Lung (tissue), 12 donors: Measurements from ENCODE around the gene PFDN4. TPM values are rescaled to one million over a fixed set of nuclear protein-coding genes. Genes with fewer than 3 reads are reported as not detected.

Experiments used
- ATAC-seq: fragments of 200-7000 bp; cut with Tn5 transposase; one replicate; pipeline ENCODE4 v1.9.1; 2020; ENCODE audit warnings: moderate number of reproducible peaks; ENCODE audit not compliant: insufficient read depth, low FRiP score
- DNase-seq, 3 donors: peaks; one replicate each; pipeline ENCODE4 v3.0.0-alpha.2; 2013 to 2017
- H3K27ac ChIP-seq, 2 donors: one replicate each; pipeline ENCODE4 v1.5.1; 2013; ENCODE audit warnings: mild to moderate bottlenecking in 2 of 2, moderate library complexity in 2 of 2, control low read depth in 1 of 2, inconsistent platforms in 1 of 2, low read depth in 1 of 2, low read length in 1 of 2
- H3K27me3 ChIP-seq, 3 donors: one replicate each; pipeline ENCODE4 v1.5.1; 2013; ENCODE audit warnings: low read length in 2 of 3; ENCODE audit not compliant: control insufficient read depth in 3 of 3, insufficient read depth in 3 of 3
- H3K36me3 ChIP-seq, 4 donors: one replicate each; pipeline ENCODE4 v1.5.1; 2013; ENCODE audit warnings: low read length in 4 of 4, mild to moderate bottlenecking in 1 of 4, moderate library complexity in 1 of 4; ENCODE audit not compliant: control insufficient read depth in 4 of 4, insufficient read depth in 4 of 4
- H3K4me1 ChIP-seq, 5 donors: one replicate each; pipeline ENCODE4 v1.5.1; 2013; ENCODE audit warnings: low read length in 5 of 5, mild to moderate bottlenecking in 2 of 5, moderate library complexity in 1 of 5; ENCODE audit not compliant: control insufficient read depth in 5 of 5, insufficient read depth in 5 of 5
- H3K4me3 ChIP-seq: one replicate; pipeline ENCODE4 v1.5.1; 2013; ENCODE audit warnings: mild to moderate bottlenecking, control low read depth, moderate library complexity
- H3K9ac ChIP-seq, 2 donors: one replicate each; pipeline ENCODE4 v1.5.1; 2013; ENCODE audit warnings: low read length in 2 of 2, control low read depth in 1 of 2; ENCODE audit not compliant: insufficient read depth in 1 of 2
- H3K9me3 ChIP-seq, 4 donors: one replicate each; pipeline ENCODE4 v1.5.1; 2013; ENCODE audit warnings: low read length in 3 of 4, mild to moderate bottlenecking in 1 of 4, moderate library complexity in 1 of 4; ENCODE audit not compliant: control insufficient read depth in 4 of 4, insufficient read depth in 3 of 4
- WGBS, 2 donors: extraction: QIAGEN DNeasy Blood & Tissue Kit; methylation state at CpG; one replicate each; pipeline ENCODE4 v1.1.7; 2013; 5-methylcytosine and 5-hydroxymethylcytosine counted together
- polyA plus RNA-seq, 2 donors: library from polyadenylated mRNA; stranded (reverse); fragments of 200-250 nt; gene quantifications; one replicate each; pipeline ENCODE4 v1.2.1, GENCODE V29; 2013
- total RNA-seq, 2 donors: library from RNA; depleted of rRNA in 1 of 2; stranded (reverse); fragments of >200 nt in 1 of 2; gene quantifications; one replicate each; pipeline ENCODE4 v1.2.1, GENCODE V29; 2014 to 2021
- TF ChIP-seq, protein P1 (sequence below): IDR thresholded peaks from 2 replicates; pipeline ENCODE4 v1.5.1; 2012; ENCODE audit warnings: mild to moderate bottlenecking; ENCODE audit errors: control extremely low read depth, extremely low read depth
- donor health status: control.
- donor health status: control.
- donor health status: Bipolar disorder and iron deficiency.
- donor health status: healthy.
- donor health status: DM: yes; HTN: yes; CAD: no.

The PFDN4 gene
- total and polyA plus RNA-seq, 4 donors, result 15.9 to 83.6 (median 43.4) TPM

DNA sequence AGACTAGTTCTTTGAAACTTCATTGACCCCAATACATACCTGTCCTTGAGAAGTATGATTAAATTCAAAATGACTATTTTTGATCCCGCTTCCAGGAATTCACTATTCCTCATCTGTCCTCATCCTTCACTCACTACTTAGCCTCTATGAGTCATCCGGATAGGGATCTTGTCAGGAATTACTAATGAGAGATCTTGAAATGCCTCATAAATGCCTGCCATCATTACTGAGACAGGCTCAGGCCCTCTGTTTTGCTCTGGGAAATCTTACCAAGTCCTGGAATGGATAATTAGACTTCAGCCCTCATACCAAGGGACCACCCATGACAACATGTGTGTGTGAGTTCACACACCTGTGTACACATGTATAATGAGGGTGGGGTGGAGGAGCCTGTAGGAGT lies 31.3 kb upstream of the PFDN4 start:
- ATAC-seq (no peak), DNase-seq (no peak)
- Histone ChIP-seq H3K4me1 (peaks cover 0 to 29% (median 10%) of the 10 kb centered on the region in 5 donors), H3K27ac (no peak overlapping the region), H3K36me3 (no peaks in the 10 kb centered on the region), H3K4me3 (no peak overlapping the region), H3K9ac (no peak overlapping the region), H3K27me3 (peaks cover 19 to 49% (median 43%) of the 10 kb centered on the region in 3 donors), H3K9me3 (no peaks in the 10 kb centered on the region)
- WGBS, 2 donors, result 83 to 92% methylated on average over 2 of the region's 2 CpGs
- TF ChIP-seq, protein P1, sequence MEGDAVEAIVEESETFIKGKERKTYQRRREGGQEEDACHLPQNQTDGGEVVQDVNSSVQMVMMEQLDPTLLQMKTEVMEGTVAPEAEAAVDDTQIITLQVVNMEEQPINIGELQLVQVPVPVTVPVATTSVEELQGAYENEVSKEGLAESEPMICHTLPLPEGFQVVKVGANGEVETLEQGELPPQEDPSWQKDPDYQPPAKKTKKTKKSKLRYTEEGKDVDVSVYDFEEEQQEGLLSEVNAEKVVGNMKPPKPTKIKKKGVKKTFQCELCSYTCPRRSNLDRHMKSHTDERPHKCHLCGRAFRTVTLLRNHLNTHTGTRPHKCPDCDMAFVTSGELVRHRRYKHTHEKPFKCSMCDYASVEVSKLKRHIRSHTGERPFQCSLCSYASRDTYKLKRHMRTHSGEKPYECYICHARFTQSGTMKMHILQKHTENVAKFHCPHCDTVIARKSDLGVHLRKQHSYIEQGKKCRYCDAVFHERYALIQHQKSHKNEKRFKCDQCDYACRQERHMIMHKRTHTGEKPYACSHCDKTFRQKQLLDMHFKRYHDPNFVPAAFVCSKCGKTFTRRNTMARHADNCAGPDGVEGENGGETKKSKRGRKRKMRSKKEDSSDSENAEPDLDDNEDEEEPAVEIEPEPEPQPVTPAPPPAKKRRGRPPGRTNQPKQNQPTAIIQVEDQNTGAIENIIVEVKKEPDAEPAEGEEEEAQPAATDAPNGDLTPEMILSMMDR, result no peak

DNA sequence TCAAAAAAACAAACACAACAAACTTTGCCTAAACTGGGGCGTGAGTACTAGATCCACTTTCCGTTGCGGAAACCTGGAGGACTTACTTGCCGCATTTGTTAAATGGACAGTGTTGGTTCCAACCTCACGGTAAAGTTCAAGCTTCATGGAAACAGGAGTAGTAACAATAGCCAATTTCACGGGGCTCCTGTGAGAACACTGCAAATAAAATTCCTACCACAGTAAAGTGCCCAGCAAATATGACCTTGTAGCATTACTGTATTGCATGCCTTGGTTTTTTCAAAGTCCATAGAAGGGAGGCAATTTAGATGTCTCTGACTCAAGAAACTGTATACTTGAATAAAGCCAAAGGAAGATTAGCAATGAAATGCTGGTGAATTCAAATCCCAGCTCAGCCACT lies 30.5 kb upstream of the PFDN4 start:
- WGBS, 2 donors, result 77 to 89% methylated on average over 6 of the region's 6 CpGs
- DNase-seq (no peak), ATAC-seq (no peak)
- no peak overlapping the region for H3K4me3 ChIP-seq
- H3K36me3 ChIP-seq, result no peaks in the 10 kb centered on the region
- H3K9ac ChIP-seq, result no peak overlapping the region
- H3K27ac ChIP-seq, result no peak overlapping the region
- peaks cover 17 to 41% (median 36%) of the 10 kb centered on the region in 3 donors for H3K27me3 ChIP-seq
- no peaks in the 10 kb centered on the region for H3K9me3 ChIP-seq
- TF ChIP-seq, protein P1, result no peak
- peaks cover 0 to 28% (median 10%) of the 10 kb centered on the region in 5 donors for H3K4me1 ChIP-seq

DNA sequence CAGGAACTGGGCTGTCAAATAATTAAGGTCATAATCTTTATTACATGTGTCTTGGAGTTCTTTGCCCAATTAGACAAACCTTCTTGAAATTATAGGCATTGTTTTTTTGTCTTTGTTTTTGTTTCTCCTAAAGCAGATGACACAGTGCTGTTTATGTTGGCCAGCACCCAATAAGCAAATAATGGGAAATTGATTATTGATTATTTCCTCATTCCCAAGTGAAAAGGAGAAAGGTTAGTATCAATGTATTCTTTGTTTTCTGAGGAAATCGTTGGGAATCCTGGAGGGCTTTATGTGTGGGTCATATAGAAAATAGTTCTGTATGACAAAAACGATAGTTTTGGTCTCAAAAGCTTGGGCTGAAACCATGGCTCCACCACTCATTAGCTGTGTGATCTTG lies 29.6 kb upstream of the PFDN4 start:
- peaks cover 0 to 19% (median 6%) of the 10 kb centered on the region in 5 donors for H3K4me1 ChIP-seq
- TF ChIP-seq, protein P1, result no peak
- H3K9me3 ChIP-seq, result no peaks in the 10 kb centered on the region
- no peak overlapping the region for H3K27ac ChIP-seq
- H3K9ac ChIP-seq, result no peak overlapping the region
- no peaks in the 10 kb centered on the region for H3K36me3 ChIP-seq
- DNase-seq (no peak), ATAC-seq (no peak)
- H3K4me3 ChIP-seq, result no peak overlapping the region
- 80 to 85% methylated on average over 2 of the region's 2 CpGs for WGBS, 2 donors
- peaks cover 8 to 33% (median 28%) of the 10 kb centered on the region in 3 donors for H3K27me3 ChIP-seq

- no peak for ATAC-seq
- TF ChIP-seq, protein P1, result no peak
- peaks cover 0 to 3% (median 0%) of the 10 kb centered on the region in 5 donors for H3K4me1 ChIP-seq
- WGBS, 2 donors, result 49 to 75% methylated on average over 2 of the region's 2 CpGs
- no peak overlapping the region for H3K9ac ChIP-seq
- no peak for DNase-seq
- no peak overlapping the region for H3K27ac ChIP-seq
- H3K36me3 ChIP-seq, result no peaks in the 10 kb centered on the region
- H3K9me3 ChIP-seq, result no peaks in the 10 kb centered on the region
- no peak overlapping the region for H3K4me3 ChIP-seq
- H3K27me3 ChIP-seq, result peaks cover 0 to 21% (median 15%) of the 10 kb centered on the region in 3 donors
These were observed 27.9 kb upstream of the PFDN4 start for GRCh38 chr20:54179946-54180345.
